Peyer's patch (tissue), 4 donors: Measurements from ENCODE around the gene SUZ12.
"Not testable (repeated sequence)": the region's sequence is repeated elsewhere in the genome, so short reads cannot be mapped to it uniquely, and the experiment has no call there.

Source experiments
- POLR2A ChIP-seq, 2 donors: fragments of 450-650 bp; IDR thresholded peaks; one replicate each; pipeline ENCODE4 v1.5.1; 2017; ENCODE audit warnings: antibody characterized with exemption in 2 of 2, mild to moderate bottlenecking in 2 of 2, moderate library complexity in 2 of 2
- TF ChIP-seq, protein P1 (sequence below), 6 experiments: fragments of 450-650 bp in 4 of 6; fragments of 200-600 bp in 2 of 6; sonication (generic) in 1 of 6; IDR thresholded peaks; one replicate each; pipeline ENCODE4 v1.5.1; 2017 to 2019; ENCODE audit warnings: antibody characterized with exemption in 6 of 6, mild to moderate bottlenecking in 3 of 6, moderate library complexity in 1 of 6

DNA sequence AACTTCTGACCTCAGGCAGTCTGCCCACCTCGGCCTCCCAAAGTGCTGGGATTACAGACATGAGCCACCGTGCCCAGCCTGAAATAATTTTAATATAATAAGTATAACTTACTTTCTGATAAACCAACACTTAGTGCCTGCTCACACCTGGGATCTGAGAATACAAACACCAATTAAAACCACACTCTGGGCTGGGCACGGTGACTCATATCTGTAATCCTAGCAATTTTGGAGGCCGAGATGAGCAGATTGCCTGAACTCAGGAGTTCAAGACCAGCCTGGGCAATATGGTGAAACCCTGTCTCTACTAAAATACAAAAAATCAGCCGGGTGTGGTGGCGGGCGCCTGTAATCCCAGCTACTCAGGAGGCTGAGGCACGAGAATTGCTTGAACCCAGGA, 55.0 kb downstream of the SUZ12 start:
- TF ChIP-seq, protein P1, sequence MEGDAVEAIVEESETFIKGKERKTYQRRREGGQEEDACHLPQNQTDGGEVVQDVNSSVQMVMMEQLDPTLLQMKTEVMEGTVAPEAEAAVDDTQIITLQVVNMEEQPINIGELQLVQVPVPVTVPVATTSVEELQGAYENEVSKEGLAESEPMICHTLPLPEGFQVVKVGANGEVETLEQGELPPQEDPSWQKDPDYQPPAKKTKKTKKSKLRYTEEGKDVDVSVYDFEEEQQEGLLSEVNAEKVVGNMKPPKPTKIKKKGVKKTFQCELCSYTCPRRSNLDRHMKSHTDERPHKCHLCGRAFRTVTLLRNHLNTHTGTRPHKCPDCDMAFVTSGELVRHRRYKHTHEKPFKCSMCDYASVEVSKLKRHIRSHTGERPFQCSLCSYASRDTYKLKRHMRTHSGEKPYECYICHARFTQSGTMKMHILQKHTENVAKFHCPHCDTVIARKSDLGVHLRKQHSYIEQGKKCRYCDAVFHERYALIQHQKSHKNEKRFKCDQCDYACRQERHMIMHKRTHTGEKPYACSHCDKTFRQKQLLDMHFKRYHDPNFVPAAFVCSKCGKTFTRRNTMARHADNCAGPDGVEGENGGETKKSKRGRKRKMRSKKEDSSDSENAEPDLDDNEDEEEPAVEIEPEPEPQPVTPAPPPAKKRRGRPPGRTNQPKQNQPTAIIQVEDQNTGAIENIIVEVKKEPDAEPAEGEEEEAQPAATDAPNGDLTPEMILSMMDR (IDR thresholded peaks at IDR 0.05): not testable (repeated sequence)
- not testable (repeated sequence) for TF ChIP-seq POLR2A (IDR thresholded peaks at IDR 0.05)
